HepG2 (cell line): Measurements from ENCODE around the gene WNT3. TPM values are rescaled to one million over a fixed set of nuclear protein-coding genes. Genes with fewer than 3 reads are reported as not detected.
A peak's percentile ranks its signal among the peaks of the same experiment; 100 is the strongest.

Experiments used
- DMAP1 ChIP-seq: IDR thresholded peaks from 2 replicates; pipeline ENCODE4 v1.6.1; 2016
- FLYWCH1 ChIP-seq: sonication (generic); formaldehyde crosslinking; IDR thresholded peaks from 2 replicates; pipeline ENCODE4 v1.8.1; 2023; ENCODE audit warnings: mild to moderate bottlenecking, missing genetic modification reagents
- HHEX ChIP-seq: IDR thresholded peaks from 2 replicates; pipeline ENCODE4 v1.6.1; 2016; ENCODE audit warnings: control low read depth
- KDM4B ChIP-seq: sonication (generic); formaldehyde crosslinking; IDR thresholded peaks from 2 replicates; pipeline ENCODE4 v1.4.0; 2020; ENCODE audit warnings: missing genetic modification reagents
- KMT2A ChIP-seq: sonication (generic); formaldehyde crosslinking; IDR thresholded peaks from 2 replicates; pipeline ENCODE4 v1.4.0; 2020; ENCODE audit warnings: missing genetic modification reagents
- MAFK ChIP-seq, 2 experiments: IDR thresholded peaks in 1 of 2; conservative IDR thresholded peaks in 1 of 2; 2 replicates each; pipeline ENCODE4 v1.6.1; 2011; ENCODE audit warnings: improper control_type of control experiment in 2 of 2, low read length in 2 of 2
- MBD4 ChIP-seq: IDR thresholded peaks from 2 replicates; pipeline ENCODE4 v1.6.1; 2012; ENCODE audit warnings: low read length, inconsistent platforms, borderline replicate concordance
- PITX1 ChIP-seq: sonication (generic); formaldehyde crosslinking; IDR thresholded peaks from 2 replicates; pipeline ENCODE4 v1.5.1; 2020; ENCODE audit warnings: mild to moderate bottlenecking, missing genetic modification reagents
- RBAK ChIP-seq: sonication (generic); formaldehyde crosslinking; IDR thresholded peaks from 2 replicates; pipeline ENCODE4 v1.5.1; 2020; ENCODE audit warnings: mild to moderate bottlenecking, missing genetic modification reagents
- TCF12 ChIP-seq, 2 experiments: fragments of 450-650 bp in 1 of 2; sonication (generic) in 1 of 2; formaldehyde crosslinking in 1 of 2; IDR thresholded peaks; 2 replicates each; pipeline versions ENCODE4 v1.6.1 to v1.8.0; 2017 to 2022; ENCODE audit warnings: antibody characterized with exemption in 1 of 2, mild to moderate bottlenecking in 1 of 2, missing genetic modification reagents in 1 of 2, moderate library complexity in 1 of 2
- ZNF567 ChIP-seq: sonication (generic); formaldehyde crosslinking; IDR thresholded peaks from 2 replicates; pipeline ENCODE4 v1.8.1; 2023; ENCODE audit warnings: mild to moderate bottlenecking, missing genetic modification reagents, borderline replicate concordance
- ZNF572 ChIP-seq: sonication (generic); formaldehyde crosslinking; IDR thresholded peaks from 2 replicates; pipeline ENCODE4 v1.5.1; 2020; ENCODE audit warnings: mild to moderate bottlenecking, missing genetic modification reagents
- ZNF589 ChIP-seq: sonication (generic); formaldehyde crosslinking; conservative IDR thresholded peaks from 2 replicates; pipeline ENCODE4 v1.8.0; 2022; ENCODE audit warnings: mild to moderate bottlenecking, moderate library complexity, missing genetic modification reagents
- ZNF607 ChIP-seq: sonication (generic); formaldehyde crosslinking; IDR thresholded peaks from 2 replicates; pipeline ENCODE4 v1.5.1; 2020; ENCODE audit warnings: missing genetic modification reagents, mild to moderate bottlenecking, borderline replicate concordance
- ZNF616 ChIP-seq: sonication (generic); formaldehyde crosslinking; IDR thresholded peaks from 2 replicates; pipeline ENCODE4 v1.5.0; 2020; ENCODE audit warnings: low read depth, mild to moderate bottlenecking, missing genetic modification reagents
- ZNF839 ChIP-seq: sonication (generic); formaldehyde crosslinking; IDR thresholded peaks from 2 replicates; pipeline ENCODE4 v1.4.0; 2020; ENCODE audit warnings: missing genetic modification reagents, mild to moderate bottlenecking, borderline replicate concordance
- ZNF883 ChIP-seq: sonication (generic); formaldehyde crosslinking; IDR thresholded peaks from 2 replicates; pipeline ENCODE4 v1.5.1; 2020; ENCODE audit warnings: mild to moderate bottlenecking, missing genetic modification reagents; ENCODE audit errors: not compliant biosample characterization
- ZSCAN12 ChIP-seq: sonication (generic); formaldehyde crosslinking; IDR thresholded peaks from 2 replicates; pipeline ENCODE4 v1.9.0; 2021; ENCODE audit warnings: mild to moderate bottlenecking, missing genetic modification reagents
- polyA plus RNA-seq, 8 experiments: library from polyadenylated mRNA; depleted of rRNA in 3 of 8; stranded (reverse) in 7 of 8; unstranded in 1 of 8; fragments of >200 nt; fragmentation: Illumina TruSeq in 4 of 8; extraction: Trizol in 4 of 8; gene quantifications; 2 replicates each; pipeline versions ENCODE4 v1.2.1 to v1.2.3, GENCODE V29; 2011 to 2016; ENCODE audit warnings: low read depth in 4 of 8, missing spikeins in 1 of 8, mixed read lengths in 1 of 8; ENCODE audit not compliant: insufficient read depth in 1 of 8
- total RNA-seq, 5 experiments: library from RNA; depleted of rRNA; stranded (reverse); fragments of >200 nt; fragmentation: Illumina TruSeq; extraction: Trizol; gene quantifications; 2 replicates each; pipeline ENCODE4 v1.2.3, GENCODE V29; 2016; ENCODE audit warnings: low read depth in 1 of 5
- TF ChIP-seq, protein P1 (sequence below): sonication (generic); formaldehyde crosslinking; IDR thresholded peaks from 2 replicates; pipeline ENCODE4 v1.4.0; 2020; ENCODE audit warnings: missing genetic modification reagents
- TF ChIP-seq, protein P2 (sequence below), 2 experiments: fragments of 450-650 bp in 1 of 2; sonication (generic) in 1 of 2; formaldehyde crosslinking; IDR thresholded peaks; 2 replicates each; pipeline versions ENCODE4 v1.5.0 to v1.8.0; 2020 to 2022; ENCODE audit warnings: mild to moderate bottlenecking in 1 of 2, missing genetic modification reagents in 1 of 2
- TF ChIP-seq, protein P3 (sequence below): sonication (generic); formaldehyde crosslinking; conservative IDR thresholded peaks from 2 replicates; pipeline ENCODE4 v1.4.0; 2020; ENCODE audit warnings: missing genetic modification reagents
- TF ChIP-seq, protein P4 (sequence below): sonication (generic); formaldehyde crosslinking; IDR thresholded peaks from 2 replicates; pipeline ENCODE4 v1.4.0; 2020; ENCODE audit warnings: mild to moderate bottlenecking, missing genetic modification reagents
- TF ChIP-seq, protein P5 (sequence below): sonication (generic); formaldehyde crosslinking; IDR thresholded peaks from 2 replicates; pipeline ENCODE4 v1.5.1; 2020; ENCODE audit warnings: missing genetic modification reagents, mild to moderate bottlenecking, borderline replicate concordance

The WNT3 gene
- total and polyA plus RNA-seq, 2 of the 13 experiments (the other 11 are each of a cell fraction or from before 2014, with no cell fraction given), result 8.5 to 10.3 TPM

DNA sequence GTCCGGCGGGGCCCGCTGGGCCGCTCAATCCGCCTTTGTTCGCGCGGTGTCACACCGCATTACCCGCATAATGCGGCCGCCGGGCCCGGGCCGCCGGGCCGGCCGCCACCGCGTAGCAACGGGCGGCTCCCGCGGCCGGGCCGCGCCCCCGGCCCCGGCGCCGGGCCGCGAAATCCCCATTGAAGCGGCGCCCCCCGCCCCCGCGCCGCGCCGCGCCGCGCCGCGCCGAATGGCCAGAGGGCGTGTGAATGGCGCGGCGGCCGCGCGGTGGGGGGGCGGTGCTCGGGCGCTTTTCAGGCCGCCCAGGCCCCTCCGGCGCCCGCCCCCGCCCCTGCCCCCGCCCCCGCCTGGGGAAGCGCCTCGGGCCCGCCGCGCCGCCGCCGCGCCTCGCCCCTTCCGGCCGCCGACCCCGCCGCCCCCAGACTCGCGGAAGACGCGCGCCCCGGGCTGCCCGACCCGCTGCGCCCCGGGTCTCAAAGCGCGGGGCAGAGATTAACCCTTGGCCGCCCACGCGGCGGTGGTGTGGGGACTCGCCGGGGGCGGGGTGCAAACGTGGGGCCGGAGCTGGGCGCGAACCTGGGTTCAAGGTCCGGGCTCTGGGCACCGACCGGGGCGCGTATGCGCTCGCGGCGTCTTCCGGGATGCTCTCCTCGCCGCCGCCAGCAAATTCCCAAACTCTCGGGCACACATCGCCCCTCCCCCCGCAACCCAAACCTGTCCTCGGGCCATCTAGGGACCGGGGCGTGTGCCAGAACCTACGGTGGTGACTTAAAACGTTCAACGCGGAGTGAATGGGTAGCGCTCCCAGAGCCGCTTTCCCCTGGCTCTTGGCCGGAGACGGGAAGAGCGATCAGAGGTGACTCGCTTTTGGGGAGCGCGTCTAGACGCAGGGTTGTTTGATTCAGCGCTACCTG, 46.7 kb downstream of the WNT3 start (continued):
- TF ChIP-seq, protein P1, sequence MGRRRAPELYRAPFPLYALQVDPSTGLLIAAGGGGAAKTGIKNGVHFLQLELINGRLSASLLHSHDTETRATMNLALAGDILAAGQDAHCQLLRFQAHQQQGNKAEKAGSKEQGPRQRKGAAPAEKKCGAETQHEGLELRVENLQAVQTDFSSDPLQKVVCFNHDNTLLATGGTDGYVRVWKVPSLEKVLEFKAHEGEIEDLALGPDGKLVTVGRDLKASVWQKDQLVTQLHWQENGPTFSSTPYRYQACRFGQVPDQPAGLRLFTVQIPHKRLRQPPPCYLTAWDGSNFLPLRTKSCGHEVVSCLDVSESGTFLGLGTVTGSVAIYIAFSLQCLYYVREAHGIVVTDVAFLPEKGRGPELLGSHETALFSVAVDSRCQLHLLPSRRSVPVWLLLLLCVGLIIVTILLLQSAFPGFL (CRISPR knock-in tag), result 0 out of 2 replicates have a peak, but pooled peaks have one; percentile 19
- no peak for TF ChIP-seq MBD4
- peak; percentile 44; the same call in 1 of the 2 replicates for TF ChIP-seq KMT2A (CRISPR knock-in tag)
- 0 out of 2 replicates have a peak, but pooled peaks have one; percentile 37 for TF ChIP-seq PITX1 (CRISPR knock-in tag)
- peak; percentile 70; the same call in 1 of the 2 replicates for TF ChIP-seq ZNF616 (CRISPR knock-in tag)
- no peak for TF ChIP-seq TCF12 (IDR thresholded peaks at IDR 0.05)
- peak; percentile 80; the same call in 1 of the 2 replicates for TF ChIP-seq TCF12 (CRISPR knock-in tag; IDR thresholded peaks at IDR 0.05)
- TF ChIP-seq ZNF567 (CRISPR knock-in tag), result no peak
- peak; percentile 86 for TF ChIP-seq ZNF607
- no peak for TF ChIP-seq MAFK (conservative IDR thresholded peaks at IDR 0.05 in 1 of 2, IDR thresholded peaks at IDR 0.05 in 1 of 2; ENCODE audit: low read length in 2 of 2)
- TF ChIP-seq, protein P2, sequence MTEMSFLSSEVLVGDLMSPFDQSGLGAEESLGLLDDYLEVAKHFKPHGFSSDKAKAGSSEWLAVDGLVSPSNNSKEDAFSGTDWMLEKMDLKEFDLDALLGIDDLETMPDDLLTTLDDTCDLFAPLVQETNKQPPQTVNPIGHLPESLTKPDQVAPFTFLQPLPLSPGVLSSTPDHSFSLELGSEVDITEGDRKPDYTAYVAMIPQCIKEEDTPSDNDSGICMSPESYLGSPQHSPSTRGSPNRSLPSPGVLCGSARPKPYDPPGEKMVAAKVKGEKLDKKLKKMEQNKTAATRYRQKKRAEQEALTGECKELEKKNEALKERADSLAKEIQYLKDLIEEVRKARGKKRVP (CRISPR knock-in tag; IDR thresholded peaks at IDR 0.05), result peak in 1 of 2 experiments; percentile 40; a peak in 1 of 4 replicates
- TF ChIP-seq, protein P3, sequence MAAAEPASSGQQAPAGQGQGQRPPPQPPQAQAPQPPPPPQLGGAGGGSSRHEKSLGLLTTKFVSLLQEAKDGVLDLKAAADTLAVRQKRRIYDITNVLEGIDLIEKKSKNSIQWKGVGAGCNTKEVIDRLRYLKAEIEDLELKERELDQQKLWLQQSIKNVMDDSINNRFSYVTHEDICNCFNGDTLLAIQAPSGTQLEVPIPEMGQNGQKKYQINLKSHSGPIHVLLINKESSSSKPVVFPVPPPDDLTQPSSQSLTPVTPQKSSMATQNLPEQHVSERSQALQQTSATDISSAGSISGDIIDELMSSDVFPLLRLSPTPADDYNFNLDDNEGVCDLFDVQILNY, result peak; percentile 74
- TF ChIP-seq, protein P4, sequence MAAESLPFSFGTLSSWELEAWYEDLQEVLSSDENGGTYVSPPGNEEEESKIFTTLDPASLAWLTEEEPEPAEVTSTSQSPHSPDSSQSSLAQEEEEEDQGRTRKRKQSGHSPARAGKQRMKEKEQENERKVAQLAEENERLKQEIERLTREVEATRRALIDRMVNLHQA (CRISPR knock-in tag), result no peak
- peak; percentile 71 for TF ChIP-seq ZNF883 (CRISPR knock-in tag)
- peak; percentile 78 for TF ChIP-seq ZSCAN12 (CRISPR knock-in tag)
- peak; percentile 85; the same call in 1 of the 2 replicates for TF ChIP-seq DMAP1 (CRISPR knock-in tag)
- TF ChIP-seq FLYWCH1 (CRISPR knock-in tag), result 0 out of 2 replicates have a peak, but pooled peaks have one; percentile 29
- peak; percentile 93; the same call in 1 of the 2 replicates for TF ChIP-seq ZNF572
- TF ChIP-seq ZNF589 (CRISPR knock-in tag), result no peak; the same call in 1 of the 2 replicates
- TF ChIP-seq, protein P5, sequence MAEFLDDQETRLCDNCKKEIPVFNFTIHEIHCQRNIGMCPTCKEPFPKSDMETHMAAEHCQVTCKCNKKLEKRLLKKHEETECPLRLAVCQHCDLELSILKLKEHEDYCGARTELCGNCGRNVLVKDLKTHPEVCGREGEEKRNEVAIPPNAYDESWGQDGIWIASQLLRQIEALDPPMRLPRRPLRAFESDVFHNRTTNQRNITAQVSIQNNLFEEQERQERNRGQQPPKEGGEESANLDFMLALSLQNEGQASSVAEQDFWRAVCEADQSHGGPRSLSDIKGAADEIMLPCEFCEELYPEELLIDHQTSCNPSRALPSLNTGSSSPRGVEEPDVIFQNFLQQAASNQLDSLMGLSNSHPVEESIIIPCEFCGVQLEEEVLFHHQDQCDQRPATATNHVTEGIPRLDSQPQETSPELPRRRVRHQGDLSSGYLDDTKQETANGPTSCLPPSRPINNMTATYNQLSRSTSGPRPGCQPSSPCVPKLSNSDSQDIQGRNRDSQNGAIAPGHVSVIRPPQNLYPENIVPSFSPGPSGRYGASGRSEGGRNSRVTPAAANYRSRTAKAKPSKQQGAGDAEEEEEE (CRISPR knock-in tag), result no peak
- peak; percentile 44; the same call in 1 of the 2 replicates for TF ChIP-seq KDM4B (CRISPR knock-in tag)
- peak; percentile 24; the same call in 1 of the 2 replicates for TF ChIP-seq HHEX (CRISPR knock-in tag)
- TF ChIP-seq RBAK (CRISPR knock-in tag), result no peak
- TF ChIP-seq ZNF839, result 0 out of 2 replicates have a peak, but pooled peaks have one; percentile 79
